Stomach smooth muscle (tissue), 2 donors: ENCODE data around the gene ZFP64.
A peak's percentile ranks its signal among the peaks of the same experiment; 100 is the strongest.

Source experiments
- H3K27ac ChIP-seq: one replicate; pipeline ENCODE4 v1.7.0; 2013; ENCODE audit warnings: mild to moderate bottlenecking, low read length, inconsistent platforms
- H3K27me3 ChIP-seq, 2 donors: one replicate each; pipeline ENCODE4 v1.7.0; 2013; ENCODE audit warnings: low read length in 2 of 2; ENCODE audit not compliant: insufficient read depth in 2 of 2, control insufficient read depth in 1 of 2
- H3K36me3 ChIP-seq, 2 donors: one replicate each; pipeline ENCODE4 v1.7.0; 2013; ENCODE audit warnings: low read length in 2 of 2; ENCODE audit not compliant: control insufficient read depth in 2 of 2, insufficient read depth in 2 of 2
- H3K4me1 ChIP-seq: one replicate; pipeline ENCODE4 v1.7.0; 2013; ENCODE audit warnings: low read length; ENCODE audit not compliant: control insufficient read depth, insufficient read depth
- H3K4me3 ChIP-seq, 2 donors: one replicate each; pipeline ENCODE4 v1.7.0; 2013; ENCODE audit warnings: low read length in 2 of 2
- H3K9ac ChIP-seq, 2 donors: one replicate each; pipeline ENCODE4 v1.7.0; 2013; ENCODE audit warnings: low read length in 2 of 2, mild to moderate bottlenecking in 1 of 2
- H3K9me3 ChIP-seq, 2 donors: one replicate each; pipeline ENCODE4 v1.7.0; 2013; ENCODE audit warnings: low read length in 2 of 2; ENCODE audit not compliant: control insufficient read depth in 2 of 2
- donor health status: healthy.
- donor health status: Pancreatic carcinoma.

Gene ZFP64

DNA sequence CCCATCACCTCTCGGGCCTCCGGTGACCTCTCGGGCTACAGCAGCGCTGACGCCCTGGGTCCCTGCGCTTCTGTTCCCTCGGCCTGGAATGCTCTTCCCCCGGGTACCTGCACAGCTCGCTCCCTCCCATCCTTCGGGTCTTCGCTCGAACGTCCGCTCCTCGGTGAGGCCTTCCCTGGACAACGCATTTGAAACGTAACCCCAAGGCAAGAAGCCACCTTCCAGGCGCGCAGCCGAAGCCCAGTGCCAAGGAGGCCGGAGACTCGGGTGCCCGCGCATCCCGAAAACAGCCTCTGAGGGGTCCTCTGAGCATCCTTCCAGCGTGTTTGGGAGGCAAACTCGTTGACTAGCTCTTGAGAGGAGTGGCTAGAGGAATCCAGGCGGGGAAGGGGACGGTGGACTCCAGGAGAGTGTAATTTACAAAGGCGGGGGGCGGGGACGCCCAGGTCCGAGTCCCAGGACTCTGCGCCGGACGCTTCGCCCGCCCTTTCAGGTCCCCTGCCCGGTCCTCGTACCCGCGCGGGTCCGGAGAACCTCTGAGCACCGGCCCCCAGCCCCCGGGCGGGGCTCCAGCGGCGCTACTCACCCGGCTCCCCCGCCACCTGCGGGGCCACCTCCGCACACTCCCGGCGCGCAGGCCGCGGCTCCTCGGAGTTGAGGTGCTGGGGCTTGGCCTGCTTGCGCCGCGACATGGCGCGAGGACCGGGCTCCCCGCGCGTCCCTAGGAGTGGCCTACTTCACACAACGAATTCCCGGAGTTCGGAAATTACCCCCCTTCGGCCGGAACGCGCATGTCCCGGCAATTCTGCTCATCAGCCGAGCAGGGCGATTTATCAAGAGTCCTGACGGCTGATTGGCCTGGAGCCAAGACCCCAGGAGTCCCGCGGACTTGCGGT lies 86.8 kb downstream of the ZFP64 start:
- no peaks in the 10 kb centered on the region for H3K36me3 ChIP-seq
- H3K4me1 ChIP-seq = peaks cover 24% of the 10 kb centered on the region
- H3K9ac ChIP-seq = peak overlapping the region in 1 of 2 donors; percentile 28
- H3K9me3 ChIP-seq = no peaks in the 10 kb centered on the region
- H3K4me3 ChIP-seq = peak overlapping the region; percentile 65 to 68
- peaks cover 21 to 33% of the 10 kb centered on the region in 2 donors for H3K27me3 ChIP-seq
- no peak overlapping the region for H3K27ac ChIP-seq

DNA sequence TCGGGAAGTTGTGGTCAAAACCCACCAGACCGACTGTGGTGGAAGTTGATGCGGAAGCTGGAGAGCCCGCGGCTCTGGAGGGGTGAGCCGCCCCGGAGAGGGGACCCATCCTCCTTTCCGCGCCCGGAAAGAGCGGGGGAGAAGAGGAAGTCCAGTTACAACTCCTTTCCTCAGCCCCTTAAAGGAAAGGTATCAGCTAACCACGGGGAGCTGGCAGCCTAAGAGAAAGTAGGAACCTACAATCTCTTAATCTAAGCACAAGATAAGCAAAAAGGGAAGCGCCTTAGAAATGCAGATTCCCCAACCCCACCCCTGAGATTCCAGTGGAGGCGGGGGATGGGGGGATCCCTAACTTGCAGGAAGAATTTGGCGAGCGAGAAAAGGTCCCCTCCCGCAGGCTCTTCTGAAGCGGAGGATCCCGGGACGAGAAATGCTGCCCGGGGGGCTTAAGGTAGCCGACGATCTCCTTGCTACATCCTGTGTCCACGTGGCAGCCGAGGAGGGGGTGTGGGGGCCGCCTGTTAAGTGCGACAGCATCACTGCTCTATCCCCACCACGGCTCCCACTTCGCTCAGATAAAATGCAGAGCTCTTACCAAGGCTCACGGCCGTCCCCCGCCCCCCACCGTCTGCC lies 87.5 kb downstream of the ZFP64 start:
- H3K4me3 ChIP-seq = peak overlapping the region; percentile 60 to 68
- no peaks in the 10 kb centered on the region for H3K9me3 ChIP-seq
- peak overlapping the region in 1 of 2 donors; percentile 28 for H3K9ac ChIP-seq
- peaks cover 24% of the 10 kb centered on the region for H3K4me1 ChIP-seq
- H3K27ac ChIP-seq = no peak overlapping the region
- H3K36me3 ChIP-seq = no peaks in the 10 kb centered on the region
- H3K27me3 ChIP-seq = peaks cover 21 to 33% of the 10 kb centered on the region in 2 donors

DNA sequence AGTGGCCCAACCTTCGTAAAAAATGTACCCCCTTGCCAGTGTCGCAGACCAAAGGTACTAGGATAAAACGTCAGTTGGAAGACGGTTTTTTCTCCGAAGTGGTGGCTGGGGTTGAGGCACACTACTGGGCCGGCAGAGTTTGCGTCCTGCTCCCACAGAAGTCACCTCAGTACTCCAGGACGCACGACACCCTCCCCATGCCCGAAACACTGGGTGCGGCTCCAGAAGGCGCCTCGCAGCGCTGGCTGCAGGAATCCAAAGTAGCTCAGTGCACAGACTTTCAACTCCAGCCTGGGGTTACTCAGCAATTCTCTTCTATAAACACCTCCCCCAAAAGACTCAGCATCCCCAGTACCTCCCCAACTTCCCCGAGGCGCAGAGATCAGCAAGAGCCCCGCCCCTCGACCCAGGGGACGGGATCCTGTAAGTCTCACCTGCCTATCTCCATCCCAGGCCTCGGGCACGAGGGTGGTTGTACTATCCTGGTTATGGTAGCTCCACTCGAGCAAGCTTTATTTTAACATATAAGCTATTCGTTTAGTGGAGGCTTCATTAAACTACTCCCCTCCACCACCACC lies 88.2 kb downstream of the ZFP64 start:
- Histone ChIP-seq H3K27ac (no peak overlapping the region), H3K9ac (no peak overlapping the region), H3K36me3 (no peaks in the 10 kb centered on the region), H3K9me3 (no peaks in the 10 kb centered on the region), H3K4me3 (peak overlapping the region in 1 of 2 donors; percentile 68), H3K4me1 (peaks cover 24% of the 10 kb centered on the region), H3K27me3 (peaks cover 21 to 33% of the 10 kb centered on the region in 2 donors)

DNA sequence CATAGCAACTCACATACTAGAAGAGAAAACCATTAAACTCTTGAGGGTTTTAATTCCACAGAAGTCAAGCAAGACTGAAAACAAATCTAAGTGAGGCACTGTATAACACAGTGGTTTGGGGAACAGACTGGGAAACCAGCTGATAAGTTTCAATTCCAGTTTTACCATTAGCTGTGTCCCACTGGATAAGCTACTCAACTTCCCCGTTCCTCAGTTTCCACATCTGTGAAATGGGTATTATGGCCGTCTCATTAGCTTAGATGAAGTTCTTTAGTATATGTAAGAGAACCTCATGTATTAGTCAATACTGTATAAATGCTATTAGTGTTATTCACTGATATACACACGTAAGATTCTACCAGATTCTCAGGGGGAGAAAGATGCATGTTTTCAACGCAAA lies 89.0 kb downstream of the ZFP64 start:
- H3K27me3 ChIP-seq = peaks cover 21 to 33% of the 10 kb centered on the region in 2 donors
- H3K9me3 ChIP-seq = no peaks in the 10 kb centered on the region
- peaks cover 24% of the 10 kb centered on the region for H3K4me1 ChIP-seq
- H3K27ac ChIP-seq = no peak overlapping the region
- H3K36me3 ChIP-seq = no peaks in the 10 kb centered on the region
- H3K4me3 ChIP-seq = no peak overlapping the region
- H3K9ac ChIP-seq = no peak overlapping the region

DNA sequence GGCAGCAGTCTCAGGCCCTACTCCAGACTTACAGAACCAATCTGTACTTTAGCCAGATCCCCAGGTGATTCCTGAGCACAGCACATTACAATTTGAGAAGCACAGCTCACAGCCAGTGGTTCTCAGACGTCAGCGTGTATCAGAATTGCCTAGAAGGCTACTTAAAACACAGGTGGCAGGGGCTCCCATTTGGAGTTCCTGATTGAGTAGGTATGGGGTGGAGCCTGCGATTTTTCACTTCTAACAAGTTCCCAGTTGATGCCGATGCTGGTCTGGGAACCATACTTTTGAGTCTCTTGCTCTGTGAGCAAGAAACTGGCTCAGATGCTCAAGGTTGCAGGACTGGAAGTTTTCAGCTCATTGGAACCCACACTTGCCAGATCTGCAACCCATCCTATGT lies 89.5 kb downstream of the ZFP64 start:
- Histone ChIP-seq H3K36me3 (no peaks in the 10 kb centered on the region), H3K4me3 (no peak overlapping the region), H3K9me3 (no peaks in the 10 kb centered on the region), H3K27ac (no peak overlapping the region), H3K9ac (no peak overlapping the region), H3K27me3 (peaks cover 21 to 33% of the 10 kb centered on the region in 2 donors), H3K4me1 (peaks cover 24% of the 10 kb centered on the region)
